ENCODE data around the gene STK40.

STK40 gene

GRCh38 chr1:36341626-36342320 is 44.0 kb downstream of the STK40 start:
- DNase-seq = no peak

- DNase-seq = no peak
Measured at GRCh38 chr1:36339615-36340014, 46.1 kb downstream of the STK40 start.

GRCh38 chr1:36339215-36339614 is 46.5 kb downstream of the STK40 start:
- peak; percentile 17 for DNase-seq

GRCh38 chr1:36337830-36338229 is 47.9 kb downstream of the STK40 start:
- no peak for DNase-seq

GRCh38 chr1:36330940-36331339 is 54.8 kb downstream of the STK40 start:
- DNase-seq = no peak

- DNase-seq = no peak
Measured at GRCh38 chr1:36329817-36330216, 55.9 kb downstream of the STK40 start.

GRCh38 chr1:36328713-36329112 is 57.0 kb downstream of the STK40 start:
- DNase-seq = no peak

- no peak for DNase-seq
Measured at GRCh38 chr1:36328088-36328480, 57.6 kb downstream of the STK40 start.

GRCh38 chr1:36327421-36328087 is 58.2 kb downstream of the STK40 start:
- DNase-seq = no peak

GRCh38 chr1:36326499-36326898 is 59.2 kb downstream of the STK40 start:
- no peak for DNase-seq

- DNase-seq = no peak
Measured at GRCh38 chr1:36324353-36324703, 61.4 kb downstream of the STK40 start.

GRCh38 chr1:36323636-36324352 is 61.9 kb downstream of the STK40 start, which contains the start of gene EVA1B:
TSS of gene EVA1B (minus strand) at chr1:36323645. CDS start at chr1:36323037, 608 bp downstream.
- DNase-seq = peak; percentile 84

- DNase-seq = peak; percentile 80
Measured at GRCh38 chr1:36322786-36323635, 62.7 kb downstream of the STK40 start.

GRCh38 chr1:36322041-36322785 is 63.5 kb downstream of the STK40 start:
- DNase-seq = peak; percentile 72

GRCh38 chr1:36321119-36321951 is 64.4 kb downstream of the STK40 start:
- DNase-seq = peak; percentile 89

GRCh38 chr1:36320767-36321118 is 65.0 kb downstream of the STK40 start:
- DNase-seq = no peak

- no peak for DNase-seq
Measured at GRCh38 chr1:36320291-36320761, 65.4 kb downstream of the STK40 start.

- DNase-seq = no peak
Measured at GRCh38 chr1:36309397-36309796, 76.3 kb downstream of the STK40 start.

- DNase-seq = no peak
Measured at GRCh38 chr1:36307601-36308330, 78.0 kb downstream of the STK40 start.

- peak; percentile 97 for DNase-seq
Measured at GRCh38 chr1:36306902-36307456, 78.7 kb downstream of the STK40 start.

Data from retina (tissue), 1 donor.